Measurements from ENCODE around the gene LGR6. TPM values are rescaled to one million over a fixed set of nuclear protein-coding genes. Genes with fewer than 3 reads are reported as not detected.

LGR6 gene
- total and polyA plus RNA-seq, 2 experiments from 2014 or later = 0.66 to 0.89 TPM

DNA sequence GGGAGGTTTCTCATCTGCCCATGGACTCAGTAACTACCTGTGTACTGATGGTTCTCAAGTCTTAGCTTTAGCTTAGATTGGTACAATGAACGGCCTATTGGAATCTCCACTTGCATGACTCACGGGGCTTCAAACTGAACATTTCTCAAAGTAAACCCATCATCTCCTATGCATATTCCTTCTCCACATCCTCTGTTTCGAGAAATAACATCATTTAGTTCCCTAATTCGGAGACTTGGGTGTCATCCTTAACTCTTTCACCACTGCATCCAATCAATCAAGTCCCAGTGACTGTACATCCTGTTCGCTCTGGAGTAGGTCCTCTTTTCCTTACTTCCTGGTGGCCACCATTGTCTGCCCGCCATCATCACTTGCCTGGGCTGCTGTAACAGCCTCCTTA lies 55.8 kb downstream of the LGR6 start (continued):
- TF ChIP-seq, protein P1, sequence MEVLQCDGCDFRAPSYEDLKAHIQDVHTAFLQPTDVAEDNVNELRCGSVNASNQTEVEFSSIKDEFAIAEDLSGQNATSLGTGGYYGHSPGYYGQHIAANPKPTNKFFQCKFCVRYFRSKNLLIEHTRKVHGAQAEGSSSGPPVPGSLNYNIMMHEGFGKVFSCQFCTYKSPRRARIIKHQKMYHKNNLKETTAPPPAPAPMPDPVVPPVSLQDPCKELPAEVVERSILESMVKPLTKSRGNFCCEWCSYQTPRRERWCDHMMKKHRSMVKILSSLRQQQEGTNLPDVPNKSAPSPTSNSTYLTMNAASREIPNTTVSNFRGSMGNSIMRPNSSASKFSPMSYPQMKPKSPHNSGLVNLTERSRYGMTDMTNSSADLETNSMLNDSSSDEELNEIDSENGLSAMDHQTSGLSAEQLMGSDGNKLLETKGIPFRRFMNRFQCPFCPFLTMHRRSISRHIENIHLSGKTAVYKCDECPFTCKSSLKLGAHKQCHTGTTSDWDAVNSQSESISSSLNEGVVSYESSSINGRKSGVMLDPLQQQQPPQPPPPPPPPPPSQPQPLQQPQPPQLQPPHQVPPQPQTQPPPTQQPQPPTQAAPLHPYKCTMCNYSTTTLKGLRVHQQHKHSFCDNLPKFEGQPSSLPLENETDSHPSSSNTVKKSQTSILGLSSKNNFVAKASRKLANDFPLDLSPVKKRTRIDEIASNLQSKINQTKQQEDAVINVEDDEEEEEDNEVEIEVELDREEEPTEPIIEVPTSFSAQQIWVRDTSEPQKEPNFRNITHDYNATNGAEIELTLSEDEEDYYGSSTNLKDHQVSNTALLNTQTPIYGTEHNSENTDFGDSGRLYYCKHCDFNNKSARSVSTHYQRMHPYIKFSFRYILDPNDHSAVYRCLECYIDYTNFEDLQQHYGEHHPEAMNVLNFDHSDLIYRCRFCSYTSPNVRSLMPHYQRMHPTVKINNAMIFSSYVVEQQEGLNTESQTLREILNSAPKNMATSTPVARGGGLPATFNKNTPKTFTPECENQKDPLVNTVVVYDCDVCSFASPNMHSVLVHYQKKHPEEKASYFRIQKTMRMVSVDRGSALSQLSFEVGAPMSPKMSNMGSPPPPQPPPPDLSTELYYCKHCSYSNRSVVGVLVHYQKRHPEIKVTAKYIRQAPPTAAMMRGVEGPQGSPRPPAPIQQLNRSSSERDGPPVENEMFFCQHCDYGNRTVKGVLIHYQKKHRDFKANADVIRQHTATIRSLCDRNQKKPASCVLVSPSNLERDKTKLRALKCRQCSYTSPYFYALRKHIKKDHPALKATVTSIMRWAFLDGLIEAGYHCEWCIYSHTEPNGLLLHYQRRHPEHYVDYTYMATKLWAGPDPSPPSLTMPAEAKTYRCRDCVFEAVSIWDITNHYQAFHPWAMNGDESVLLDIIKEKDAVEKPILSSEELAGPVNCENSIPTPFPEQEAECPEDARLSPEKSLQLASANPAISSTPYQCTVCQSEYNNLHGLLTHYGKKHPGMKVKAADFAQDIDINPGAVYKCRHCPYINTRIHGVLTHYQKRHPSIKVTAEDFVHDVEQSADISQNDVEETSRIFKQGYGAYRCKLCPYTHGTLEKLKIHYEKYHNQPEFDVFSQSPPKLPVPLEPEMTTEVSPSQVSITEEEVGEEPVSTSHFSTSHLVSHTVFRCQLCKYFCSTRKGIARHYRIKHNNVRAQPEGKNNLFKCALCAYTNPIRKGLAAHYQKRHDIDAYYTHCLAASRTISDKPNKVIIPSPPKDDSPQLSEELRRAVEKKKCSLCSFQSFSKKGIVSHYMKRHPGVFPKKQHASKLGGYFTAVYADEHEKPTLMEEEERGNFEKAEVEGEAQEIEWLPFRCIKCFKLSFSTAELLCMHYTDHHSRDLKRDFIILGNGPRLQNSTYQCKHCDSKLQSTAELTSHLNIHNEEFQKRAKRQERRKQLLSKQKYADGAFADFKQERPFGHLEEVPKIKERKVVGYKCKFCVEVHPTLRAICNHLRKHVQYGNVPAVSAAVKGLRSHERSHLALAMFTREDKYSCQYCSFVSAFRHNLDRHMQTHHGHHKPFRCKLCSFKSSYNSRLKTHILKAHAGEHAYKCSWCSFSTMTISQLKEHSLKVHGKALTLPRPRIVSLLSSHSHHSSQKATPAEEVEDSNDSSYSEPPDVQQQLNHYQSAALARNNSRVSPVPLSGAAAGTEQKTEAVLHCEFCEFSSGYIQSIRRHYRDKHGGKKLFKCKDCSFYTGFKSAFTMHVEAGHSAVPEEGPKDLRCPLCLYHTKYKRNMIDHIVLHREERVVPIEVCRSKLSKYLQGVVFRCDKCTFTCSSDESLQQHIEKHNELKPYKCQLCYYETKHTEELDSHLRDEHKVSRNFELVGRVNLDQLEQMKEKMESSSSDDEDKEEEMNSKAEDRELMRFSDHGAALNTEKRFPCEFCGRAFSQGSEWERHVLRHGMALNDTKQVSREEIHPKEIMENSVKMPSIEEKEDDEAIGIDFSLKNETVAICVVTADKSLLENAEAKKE (CRISPR knock-in tag; IDR thresholded peaks at IDR 0.05) = no peak

DNA sequence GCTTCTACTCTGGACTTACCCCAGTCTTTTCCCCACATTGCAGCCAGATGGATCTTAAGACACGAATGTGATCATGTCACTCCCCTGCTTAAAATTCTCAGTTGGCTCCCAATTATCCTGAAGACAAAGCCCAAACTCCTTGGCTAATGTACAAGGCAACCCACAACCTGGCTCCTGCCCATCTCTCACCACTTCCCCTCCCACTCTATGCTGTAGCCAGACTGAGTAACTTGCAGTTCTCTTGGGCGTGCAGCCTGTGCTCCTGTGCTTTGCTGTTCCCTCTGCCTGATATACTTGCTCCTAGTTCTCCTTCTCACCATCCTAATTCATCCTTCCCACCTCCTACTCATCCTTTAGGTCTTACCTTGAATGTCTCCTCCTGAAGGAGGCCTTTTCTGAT lies 56.2 kb downstream of the LGR6 start:
- no peak overlapping the region for H2AFZ ChIP-seq
- Mint-ChIP-seq H3K27me3 (ENCODE audit: insufficient read depth, low read depth, poor library complexity) (peaks cover 7% of the 10 kb centered on the region), H3K27ac (no peak overlapping the region)
- no peak for TF ChIP-seq NANOG (IDR thresholded peaks at IDR 0.05; ENCODE audit: borderline replicate concordance)
- TF ChIP-seq POLR2AphosphoS5 (IDR thresholded peaks at IDR 0.05; ENCODE audit: low read depth) = no peak
- no peak for TF ChIP-seq STAT1 (IDR thresholded peaks at IDR 0.05; ENCODE audit: unreplicated experiment)
- TF ChIP-seq, protein P2, sequence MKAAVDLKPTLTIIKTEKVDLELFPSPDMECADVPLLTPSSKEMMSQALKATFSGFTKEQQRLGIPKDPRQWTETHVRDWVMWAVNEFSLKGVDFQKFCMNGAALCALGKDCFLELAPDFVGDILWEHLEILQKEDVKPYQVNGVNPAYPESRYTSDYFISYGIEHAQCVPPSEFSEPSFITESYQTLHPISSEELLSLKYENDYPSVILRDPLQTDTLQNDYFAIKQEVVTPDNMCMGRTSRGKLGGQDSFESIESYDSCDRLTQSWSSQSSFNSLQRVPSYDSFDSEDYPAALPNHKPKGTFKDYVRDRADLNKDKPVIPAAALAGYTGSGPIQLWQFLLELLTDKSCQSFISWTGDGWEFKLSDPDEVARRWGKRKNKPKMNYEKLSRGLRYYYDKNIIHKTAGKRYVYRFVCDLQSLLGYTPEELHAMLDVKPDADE (IDR thresholded peaks at IDR 0.05) = no peak
- no peak for TF ChIP-seq EZH2 (IDR thresholded peaks at IDR 0.05; ENCODE audit: low read depth, unreplicated experiment)
- no peak for TF ChIP-seq ZNF114 (CRISPR knock-in tag; IDR thresholded peaks at IDR 0.05)
- TF ChIP-seq JUNB (IDR thresholded peaks at IDR 0.05; ENCODE audit: unreplicated experiment) = no peak
- TF ChIP-seq, protein P1 (CRISPR knock-in tag; IDR thresholded peaks at IDR 0.05) = no peak
- no peak for TF ChIP-seq EZH2phosphoT487 (IDR thresholded peaks at IDR 0.05; ENCODE audit: unreplicated experiment)

More for the DNA sequence above, 56.2 kb downstream of the LGR6 start:
- Histone ChIP-seq H3K27me3 (ENCODE audit: insufficient read depth) (no peaks in the 10 kb centered on the region), H4K20me1 (replicated peaks; ENCODE audit: insufficient read depth) (no peaks in the 10 kb centered on the region), H3K36me3 (ENCODE audit: insufficient read depth) (no peaks in the 10 kb centered on the region), H3K9me2 (ENCODE audit: insufficient read depth) (no peaks in the 10 kb centered on the region), H3K4me2 (no peak overlapping the region), H3K4me3 (no peak overlapping the region), H3K27ac (ENCODE audit: low read depth) (no peak overlapping the region), H3K79me2 (replicated peaks; ENCODE audit: insufficient read depth) (no peaks in the 10 kb centered on the region), H3K4me1 (ENCODE audit: insufficient read depth) (peaks cover 8% of the 10 kb centered on the region), H3F3A (replicated peaks; ENCODE audit: low read depth) (no peaks in the 10 kb centered on the region)
- peaks cover 25% of the 10 kb centered on the region for H3K4me1 Mint-ChIP-seq
- no peak for ATAC-seq
- H3K36me3 Mint-ChIP-seq (ENCODE audit: low read depth) = no peaks in the 10 kb centered on the region
- H3K9me3 Mint-ChIP-seq = no peaks in the 10 kb centered on the region
- DNase-seq (ENCODE audit: low spot score) = no peak
- no peak overlapping the region for H3K4me3 Mint-ChIP-seq

All from GM23338 (cell line).